ENCODE results near the gene NGB. TPM values are rescaled to one million over a fixed set of nuclear protein-coding genes. Genes with fewer than 3 reads are reported as not detected.
"Not testable (repeated sequence)": the region's sequence is repeated elsewhere in the genome, so short reads cannot be mapped to it uniquely, and the experiment has no call there.

NGB gene
- total RNA-seq (2014; rRNA removed; shearing (Covaris generic)): 0.07 TPM in 1 of 2 replicates, not detected in the other

GRCh38 chr14:77271113-77271710 is at the start of gene NGB:
Gene NGB, minus strand, starts transcription at chr14:77271206. Its CDS starts 269 bp downstream, at chr14:77270937.
- Histone ChIP-seq H3K4me3 (ENCODE audit: insufficient read depth, low read depth, low read length) (peak within 1 kb of the TSS; percentile 42), H3K27me3 (ENCODE audit: control insufficient read depth, insufficient read depth, low read length) (peaks cover 41% of the 10 kb centered on the region), H3K36me3 (replicated peaks; ENCODE audit: control insufficient read depth, insufficient read depth, low read length) (no peaks in the 10 kb centered on the region; the same call in 1 of the 2 replicates)
- DNase-seq: peak; percentile 91

- peak within 1 kb of the TSS; percentile 100 for H3K4me3 ChIP-seq (ENCODE audit: insufficient read depth, low read depth, low read length)
- H3K36me3 ChIP-seq (replicated peaks; ENCODE audit: control insufficient read depth, insufficient read depth, low read length): no peaks in the 10 kb centered on the region
- no peaks in the 10 kb centered on the region for H3K27me3 ChIP-seq (ENCODE audit: control insufficient read depth, insufficient read depth, low read length)
- peak; percentile 96 for DNase-seq
These were observed 49.4 kb upstream of the NGB start, which contains the start of gene POMT2 for GRCh38 chr14:77320238-77320935. Gene POMT2, minus strand, starts transcription at chr14:77320883. Its CDS starts 202 bp downstream, at chr14:77320681.

- no peak for DNase-seq
- no peak overlapping the region for H3K4me3 ChIP-seq (ENCODE audit: insufficient read depth, low read depth, low read length)
- H3K36me3 ChIP-seq (replicated peaks; ENCODE audit: control insufficient read depth, insufficient read depth, low read length): no peaks in the 10 kb centered on the region
- H3K27me3 ChIP-seq (ENCODE audit: control insufficient read depth, insufficient read depth, low read length): no peaks in the 10 kb centered on the region
These were observed 48.4 kb upstream of the NGB start for GRCh38 chr14:77319422-77319821.

GRCh38 chr14:77318756-77319155 is 47.8 kb upstream of the NGB start:
- not testable (repeated sequence) for H3K4me3 ChIP-seq (ENCODE audit: insufficient read depth, low read depth, low read length); H3K27me3 ChIP-seq (ENCODE audit: control insufficient read depth, insufficient read depth, low read length); H3K36me3 ChIP-seq (replicated peaks; ENCODE audit: control insufficient read depth, insufficient read depth, low read length); DNase-seq

- no peak for DNase-seq
- Histone ChIP-seq H3K36me3 (replicated peaks; ENCODE audit: control insufficient read depth, insufficient read depth, low read length) (no peaks in the 10 kb centered on the region), H3K4me3 (ENCODE audit: insufficient read depth, low read depth, low read length) (no peak overlapping the region), H3K27me3 (ENCODE audit: control insufficient read depth, insufficient read depth, low read length) (no peaks in the 10 kb centered on the region)
These were observed 47.1 kb upstream of the NGB start for GRCh38 chr14:77318006-77318553.

- H3K36me3 ChIP-seq (replicated peaks; ENCODE audit: control insufficient read depth, insufficient read depth, low read length): no peaks in the 10 kb centered on the region
- DNase-seq: no peak
- H3K27me3 ChIP-seq (ENCODE audit: control insufficient read depth, insufficient read depth, low read length): no peaks in the 10 kb centered on the region
- no peak overlapping the region for H3K4me3 ChIP-seq (ENCODE audit: insufficient read depth, low read depth, low read length)
These were observed 45.9 kb upstream of the NGB start for GRCh38 chr14:77316872-77317301.

GRCh38 chr14:77316195-77316505 is 45.1 kb upstream of the NGB start:
- Histone ChIP-seq H3K27me3 (ENCODE audit: control insufficient read depth, insufficient read depth, low read length) (no peaks in the 10 kb centered on the region), H3K36me3 (replicated peaks; ENCODE audit: control insufficient read depth, insufficient read depth, low read length) (no peaks in the 10 kb centered on the region), H3K4me3 (ENCODE audit: insufficient read depth, low read depth, low read length) (no peak overlapping the region)
- no peak for DNase-seq

GRCh38 chr14:77314539-77315457 is 43.8 kb upstream of the NGB start:
- no peak for DNase-seq
- Histone ChIP-seq H3K4me3 (ENCODE audit: insufficient read depth, low read depth, low read length) (no peak overlapping the region), H3K27me3 (ENCODE audit: control insufficient read depth, insufficient read depth, low read length) (no peaks in the 10 kb centered on the region), H3K36me3 (replicated peaks; ENCODE audit: control insufficient read depth, insufficient read depth, low read length) (no peaks in the 10 kb centered on the region)

GRCh38 chr14:77314043-77314442 is 43.0 kb upstream of the NGB start:
- Histone ChIP-seq H3K36me3 (replicated peaks; ENCODE audit: control insufficient read depth, insufficient read depth, low read length) (no peaks in the 10 kb centered on the region), H3K27me3 (ENCODE audit: control insufficient read depth, insufficient read depth, low read length) (no peaks in the 10 kb centered on the region), H3K4me3 (ENCODE audit: insufficient read depth, low read depth, low read length) (no peak overlapping the region)
- no peak for DNase-seq

GRCh38 chr14:77313371-77313770 is 42.4 kb upstream of the NGB start:
- no peaks in the 10 kb centered on the region for H3K36me3 ChIP-seq (replicated peaks; ENCODE audit: control insufficient read depth, insufficient read depth, low read length)
- H3K27me3 ChIP-seq (ENCODE audit: control insufficient read depth, insufficient read depth, low read length): no peaks in the 10 kb centered on the region
- no peak for DNase-seq
- no peak overlapping the region for H3K4me3 ChIP-seq (ENCODE audit: insufficient read depth, low read depth, low read length)

GRCh38 chr14:77311217-77311616 is 40.2 kb upstream of the NGB start:
- no peaks in the 10 kb centered on the region for H3K36me3 ChIP-seq (replicated peaks; ENCODE audit: control insufficient read depth, insufficient read depth, low read length)
- H3K27me3 ChIP-seq (ENCODE audit: control insufficient read depth, insufficient read depth, low read length): no peaks in the 10 kb centered on the region
- DNase-seq: no peak
- no peak overlapping the region for H3K4me3 ChIP-seq (ENCODE audit: insufficient read depth, low read depth, low read length)

- no peaks in the 10 kb centered on the region for H3K27me3 ChIP-seq (ENCODE audit: control insufficient read depth, insufficient read depth, low read length)
- no peak overlapping the region for H3K4me3 ChIP-seq (ENCODE audit: insufficient read depth, low read depth, low read length)
- DNase-seq: no peak
- peaks cover 5% of the 10 kb centered on the region; the same call in 1 of the 2 replicates for H3K36me3 ChIP-seq (replicated peaks; ENCODE audit: control insufficient read depth, insufficient read depth, low read length)
These were observed 39.0 kb upstream of the NGB start for GRCh38 chr14:77310026-77310425.

GRCh38 chr14:77309131-77309530 is 38.1 kb upstream of the NGB start:
- Histone ChIP-seq H3K4me3 (ENCODE audit: insufficient read depth, low read depth, low read length) (no peak overlapping the region), H3K27me3 (ENCODE audit: control insufficient read depth, insufficient read depth, low read length) (no peaks in the 10 kb centered on the region), H3K36me3 (replicated peaks; ENCODE audit: control insufficient read depth, insufficient read depth, low read length) (peaks cover 5% of the 10 kb centered on the region; the same call in 1 of the 2 replicates)
- no peak for DNase-seq

GRCh38 chr14:77306851-77307496 is 36.0 kb upstream of the NGB start:
- Histone ChIP-seq H3K36me3 (replicated peaks; ENCODE audit: control insufficient read depth, insufficient read depth, low read length) (peaks cover 5% of the 10 kb centered on the region; the same call in 1 of the 2 replicates), H3K4me3 (ENCODE audit: insufficient read depth, low read depth, low read length) (no peak overlapping the region), H3K27me3 (ENCODE audit: control insufficient read depth, insufficient read depth, low read length) (no peaks in the 10 kb centered on the region)
- DNase-seq: no peak
